Calu3 (cell line): Measurements from ENCODE around the gene CACNA2D4. TPM values are rescaled to one million over a fixed set of nuclear protein-coding genes. Genes with fewer than 3 reads are reported as not detected.

Experiments used
- BruUV-seq: library from RNA; stranded (reverse); fragments of 400-500 nt; replicated peaks from 2 replicates; lab custom pipeline; 2021; lab: Mats Ljungman, UMichigan
- CTCF ChIA-PET: fragments of 300-600 bp; sonication (Branson Sonifier 250); formaldehyde crosslinking; loops from one replicate; lab custom pipeline; 2022; ENCODE audit warnings: antibody characterized with exemption; lab: Charles Lee
- DNase-seq: peaks from one replicate; pipeline ENCODE4 v3.0.0; 2022
- H3K27ac Mint-ChIP-seq: one replicate; pipeline ENCODE4 v1.8.0; 2022; ENCODE audit warnings: mixed read lengths; ENCODE audit not compliant: unreplicated experiment
- H3K27me3 Mint-ChIP-seq: one replicate; pipeline ENCODE4 v1.8.0; 2022; ENCODE audit warnings: mixed read lengths; ENCODE audit not compliant: unreplicated experiment
- H3K36me3 Mint-ChIP-seq: one replicate; pipeline ENCODE4 v1.8.0; 2022; ENCODE audit warnings: mild to moderate bottlenecking, moderate library complexity, mixed read lengths; ENCODE audit not compliant: insufficient read depth, unreplicated experiment
- H3K4me1 Mint-ChIP-seq: one replicate; pipeline ENCODE4 v1.8.0; 2022; ENCODE audit warnings: mild to moderate bottlenecking, low read depth, mixed read lengths; ENCODE audit not compliant: unreplicated experiment
- H3K4me3 Mint-ChIP-seq: one replicate; pipeline ENCODE4 v1.8.0; 2022; ENCODE audit warnings: mild to moderate bottlenecking, low read depth, moderate library complexity, mixed read lengths; ENCODE audit not compliant: unreplicated experiment
- H3K9me3 Mint-ChIP-seq: one replicate; pipeline ENCODE4 v1.8.0; 2022; ENCODE audit warnings: low read depth, mixed read lengths; ENCODE audit not compliant: unreplicated experiment
- CTCF ChIP-seq: fragments of 200-600 bp; IDR thresholded peaks from one replicate; pipeline ENCODE4 v1.8.0; 2022; ENCODE audit warnings: antibody characterized with exemption; ENCODE audit not compliant: unreplicated experiment
- intact Hi-C: fragments of 100-400 bp; cut with micrococcal nuclease; formaldehyde crosslinking; loops from one replicate; pipeline ENCODE4 v1.10.0; 2022; ENCODE audit not compliant: unreplicated experiment
- total RNA-seq: library from RNA; stranded (reverse); gene quantifications from 2 replicates; pipeline ENCODE4 v1.2.3, GENCODE V29; 2022

Gene CACNA2D4
- total RNA-seq, 1 experiment from 2014 or later, result 0.80 TPM

GRCh38 chr12:1795221-1795784 lies 123.1 kb downstream of the CACNA2D4 start:
- no peaks in the 10 kb centered on the region for H3K9me3 Mint-ChIP-seq
- CTCF ChIA-PET, result interaction anchor here (1.6 to 3.1 kb wide), 2 partner anchors 142 to 145 kb away, joined by 5 to 23 read pairs; no protein-coding TSS in a partner anchor
- no peaks in the 10 kb centered on the region for H3K4me1 Mint-ChIP-seq
- no TSS peak for BruUV-seq
- H3K36me3 Mint-ChIP-seq, result peaks cover 21% of the 10 kb centered on the region
- H3K4me3 Mint-ChIP-seq, result peak overlapping the region; percentile 77
- H3K27me3 Mint-ChIP-seq, result peaks cover 22% of the 10 kb centered on the region
- intact Hi-C loops, result loop anchor here (5.0 kb wide), 1 partner anchor 787 kb away; no protein-coding TSS in a partner anchor
- DNase-seq, result no peak
- peak overlapping the region; percentile 8 for H3K27ac Mint-ChIP-seq
- TF ChIP-seq CTCF, result no peak

- TF ChIP-seq CTCF, result no peak
- Mint-ChIP-seq H3K36me3 (peaks cover 21% of the 10 kb centered on the region), H3K4me1 (no peaks in the 10 kb centered on the region), H3K27me3 (peaks cover 15% of the 10 kb centered on the region), H3K27ac (no peak overlapping the region), H3K9me3 (no peaks in the 10 kb centered on the region), H3K4me3 (no peak overlapping the region)
- CTCF ChIA-PET, result interaction anchor here (3.1 kb wide), 1 partner anchor 145 kb away, joined by 23 read pairs; no protein-coding TSS in a partner anchor
- no peak for DNase-seq
- no TSS peak for BruUV-seq
- intact Hi-C loops, result loop anchor here (5.0 kb wide), 1 partner anchor 788 kb away; no protein-coding TSS in a partner anchor
Observed at GRCh38 chr12:1794440-1795090, 123.9 kb downstream of the CACNA2D4 start.

GRCh38 chr12:1793426-1794210 lies 124.8 kb downstream of the CACNA2D4 start:
- DNase-seq, result no peak
- Mint-ChIP-seq H3K36me3 (peaks cover 21% of the 10 kb centered on the region), H3K27ac (no peak overlapping the region), H3K4me1 (no peaks in the 10 kb centered on the region), H3K27me3 (peaks cover 6% of the 10 kb centered on the region), H3K9me3 (no peaks in the 10 kb centered on the region), H3K4me3 (no peak overlapping the region)
- CTCF ChIA-PET, result interaction anchor here (1.2 kb wide), 1 partner anchor 146 kb away, joined by 3 read pairs; no protein-coding TSS in a partner anchor
- BruUV-seq, result no TSS peak
- TF ChIP-seq CTCF, result no peak
- intact Hi-C loops, result no loop called here

GRCh38 chr12:1792406-1792805 lies 126.0 kb downstream of the CACNA2D4 start:
- intact Hi-C loops, result no loop called here
- no peak for TF ChIP-seq CTCF
- BruUV-seq, result no TSS peak
- no peak for DNase-seq
- no peaks in the 10 kb centered on the region for H3K9me3 Mint-ChIP-seq
- peaks cover 20% of the 10 kb centered on the region for H3K36me3 Mint-ChIP-seq
- CTCF ChIA-PET, result interaction anchor here (1.2 to 2.8 kb wide), 2 partner anchors 139 to 148 kb away, joined by 3 to 62 read pairs; no protein-coding TSS in a partner anchor
- H3K4me1 Mint-ChIP-seq, result no peaks in the 10 kb centered on the region
- H3K4me3 Mint-ChIP-seq, result no peak overlapping the region
- H3K27ac Mint-ChIP-seq, result no peak overlapping the region
- H3K27me3 Mint-ChIP-seq, result no peaks in the 10 kb centered on the region
